Suppressor macrophage (primary cell): ENCODE measurements around the gene TRAPPC4.
A peak's percentile ranks its signal among the peaks of the same experiment; 100 is the strongest.
"Not testable (repeated sequence)": the region's sequence is repeated elsewhere in the genome, so short reads cannot be mapped to it uniquely, and the experiment has no call there.

ENCODE experiments used
- DNase-seq, 4 experiments: peaks; one replicate each; pipeline ENCODE4 v3.0.0-alpha.2; 2020 to 2022

Gene TRAPPC4

DNA sequence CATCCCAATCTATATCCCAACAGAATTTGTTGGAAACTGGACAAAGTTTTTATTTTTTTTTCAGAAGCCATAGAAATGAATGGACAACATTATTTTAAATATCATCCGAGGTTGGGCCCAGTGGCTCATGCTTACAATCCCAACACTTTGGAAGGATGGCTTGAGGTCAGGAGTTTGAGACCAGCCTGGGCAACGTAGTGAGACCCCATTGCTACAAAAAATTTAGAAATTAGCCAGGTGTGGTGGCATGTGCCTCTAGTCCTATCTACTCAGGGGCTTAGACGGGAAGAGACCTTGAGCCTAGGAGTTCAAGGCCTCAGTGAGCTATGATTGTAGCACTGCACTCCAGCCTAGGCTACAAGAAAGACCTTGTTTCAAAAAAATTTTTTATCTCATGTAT, 16.2 kb downstream of the TRAPPC4 start:
- no peak for DNase-seq

DNA sequence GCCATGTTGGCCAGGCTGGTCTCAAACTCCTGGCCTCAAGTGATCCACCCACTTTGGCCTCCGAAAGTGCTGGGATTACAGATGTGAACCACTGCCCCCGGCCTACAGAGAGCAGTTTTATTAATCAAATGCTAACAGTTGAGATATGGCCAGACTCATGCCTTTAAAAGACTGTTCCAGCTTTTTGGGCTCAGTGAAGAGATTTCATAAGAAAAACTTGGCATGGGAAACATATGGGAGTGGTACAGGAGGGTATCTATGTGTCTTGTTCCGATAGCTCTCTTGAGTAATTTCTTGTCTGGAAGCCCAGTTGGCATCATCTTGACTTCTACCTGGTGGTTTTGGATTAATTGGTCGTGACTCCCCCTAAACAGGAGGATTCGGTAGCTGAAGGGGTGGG, 20.3 kb downstream of the TRAPPC4 start:
- DNase-seq = no peak

DNA sequence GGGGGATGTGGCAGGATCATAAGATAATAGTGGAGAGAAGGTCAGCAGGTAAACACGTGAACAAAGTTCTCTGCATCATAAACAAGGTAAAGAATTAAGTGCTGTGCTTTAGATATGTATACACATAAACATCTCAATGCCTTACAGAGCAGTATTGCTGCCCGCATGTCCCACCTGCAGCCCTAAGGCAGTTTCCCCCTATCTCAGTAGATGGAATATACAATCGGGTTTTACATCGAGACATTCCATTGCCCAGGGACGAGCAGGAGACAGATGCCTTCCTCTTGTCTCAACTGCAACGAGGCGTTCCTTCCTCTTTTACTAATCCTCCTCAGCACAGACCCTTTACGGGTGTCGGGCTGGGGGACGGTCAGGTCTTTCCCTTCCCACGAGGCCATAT, 20.9 kb downstream of the TRAPPC4 start:
- peak in 1 of 4 experiments; percentile 9 for DNase-seq

DNA sequence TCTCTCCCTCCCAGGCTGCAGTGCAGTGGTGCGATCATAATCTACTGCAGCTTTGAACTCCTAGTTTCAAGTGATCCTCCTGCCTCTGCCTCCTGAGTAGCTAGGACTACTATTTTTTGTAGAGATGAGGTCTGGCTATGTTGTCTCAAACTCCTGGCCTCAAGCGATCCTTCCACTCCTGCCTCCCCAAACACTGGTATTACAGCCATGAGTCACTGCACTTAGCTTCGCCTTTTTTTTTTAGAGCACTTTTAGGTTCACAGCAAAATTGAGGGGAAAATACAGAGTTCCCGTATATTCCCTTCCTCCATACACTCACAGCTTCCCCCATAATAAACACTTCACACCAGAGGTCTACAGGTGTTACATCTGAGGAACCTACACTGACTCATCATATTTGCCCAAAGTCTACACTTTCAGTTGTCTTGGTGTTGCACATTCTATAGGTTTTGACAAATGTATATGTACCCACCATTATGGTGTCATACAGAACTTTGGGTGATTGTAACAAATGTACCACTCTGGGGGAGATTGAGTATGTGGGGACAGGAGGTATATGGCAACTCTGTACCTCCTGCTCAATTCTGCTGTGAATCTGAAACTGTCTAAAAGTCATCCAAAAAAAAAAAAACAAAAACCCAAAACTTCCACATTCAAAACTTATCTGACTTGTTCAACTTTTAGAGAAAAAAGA, 23.4 kb downstream of the TRAPPC4 start:
- DNase-seq = peak in 2 of 4 experiments; percentile 6 to 42

DNA sequence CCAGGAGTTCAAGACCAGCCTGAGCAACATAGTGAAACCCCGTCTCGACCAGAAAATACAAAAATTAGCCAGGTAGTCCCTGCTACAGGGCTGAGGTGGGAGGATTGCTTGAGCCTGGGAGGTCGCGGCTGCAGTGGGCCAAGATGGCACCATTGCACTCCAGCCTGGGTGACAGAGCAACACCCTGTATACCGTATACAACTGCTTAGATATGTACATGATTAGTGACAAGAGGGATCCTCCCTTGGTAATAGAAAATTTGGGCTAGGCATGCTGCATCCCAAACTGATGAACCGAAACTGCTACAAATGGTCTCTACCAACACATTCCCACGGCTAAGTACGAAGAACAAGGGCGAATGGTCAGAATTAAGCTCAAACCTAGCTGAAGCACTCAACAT, 24.4 kb downstream of the TRAPPC4 start:
- DNase-seq = no peak

DNA sequence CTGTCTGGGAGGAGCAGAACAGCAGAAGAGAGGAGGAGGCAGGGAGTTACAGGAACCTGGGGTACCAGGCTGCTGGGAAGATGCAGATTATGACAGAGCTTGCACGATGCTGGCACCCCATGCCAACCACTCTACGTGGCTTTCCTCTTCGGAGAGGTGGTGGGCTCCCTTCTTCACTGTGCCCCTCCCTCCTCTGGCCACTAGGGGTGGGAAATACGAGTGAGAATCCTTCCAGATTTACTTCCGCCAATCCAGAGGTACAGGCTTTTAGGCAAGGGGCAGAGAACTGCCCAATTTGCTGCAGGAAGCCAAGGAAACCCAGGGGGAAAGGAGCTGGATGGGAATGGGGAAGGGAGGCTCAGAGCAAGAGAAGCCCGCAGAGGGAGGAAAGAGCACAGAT, 26.1 kb downstream of the TRAPPC4 start:
- DNase-seq = no peak

DNA sequence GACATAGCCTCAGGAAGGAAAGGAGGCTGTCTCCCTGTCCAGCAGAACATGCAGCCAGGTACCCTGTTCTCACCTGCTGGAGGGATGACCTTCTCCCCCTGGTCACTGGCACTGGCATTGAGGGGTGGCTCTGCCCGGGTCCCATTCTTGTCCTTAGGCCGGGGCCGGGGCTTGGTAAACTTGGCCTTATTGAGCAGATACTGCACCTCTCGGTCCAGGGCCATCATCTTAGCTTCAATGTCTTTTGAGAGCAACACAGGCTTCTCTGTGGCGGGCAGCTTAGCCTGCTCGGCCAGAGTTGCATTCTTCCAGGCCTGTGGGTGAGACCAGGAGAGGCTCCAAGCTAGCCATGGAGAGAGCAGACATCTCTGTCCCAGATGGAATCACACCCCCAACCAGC, 27.9 kb downstream of the TRAPPC4 start:
- no peak for DNase-seq

DNA sequence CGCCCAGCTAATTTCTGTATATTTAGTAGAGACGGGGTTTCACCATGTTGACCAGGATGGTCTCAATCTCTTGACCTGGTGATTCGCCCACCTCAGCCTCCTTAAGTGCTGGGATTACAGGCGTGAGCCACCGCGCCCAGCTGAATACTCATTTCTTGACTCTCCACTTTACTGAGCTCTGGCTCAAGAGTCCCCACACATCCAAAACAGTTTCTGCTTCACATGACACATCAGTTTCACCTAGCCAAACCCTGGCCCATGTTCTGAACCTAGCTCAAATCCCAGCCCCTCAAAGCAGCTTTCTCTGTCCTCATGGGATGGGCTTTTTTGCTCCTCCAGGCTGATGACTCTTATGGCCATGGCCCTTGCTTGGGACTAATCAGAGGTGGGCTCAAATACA, 28.6 kb downstream of the TRAPPC4 start:
- DNase-seq = no peak

DNA sequence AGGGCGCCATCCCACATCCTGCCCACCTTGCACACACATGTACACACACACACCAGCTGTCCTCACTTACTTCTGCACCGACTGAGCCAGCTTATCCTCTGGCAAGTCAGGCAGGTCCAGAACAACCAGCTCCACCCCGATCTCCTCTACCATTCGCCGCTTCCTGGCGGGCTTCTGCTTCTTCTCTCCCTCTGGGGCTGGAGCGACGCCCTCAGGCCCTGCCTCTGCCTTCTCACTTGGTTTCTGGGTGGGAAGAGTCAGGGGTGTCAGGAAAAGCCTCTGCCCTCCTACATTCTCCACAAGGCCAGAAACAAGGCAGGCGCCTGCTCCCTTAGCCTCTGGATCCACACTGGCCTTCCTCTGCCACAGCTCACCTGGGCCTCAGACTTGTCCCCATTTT, 30.1 kb downstream of the TRAPPC4 start:
- no peak for DNase-seq

DNA sequence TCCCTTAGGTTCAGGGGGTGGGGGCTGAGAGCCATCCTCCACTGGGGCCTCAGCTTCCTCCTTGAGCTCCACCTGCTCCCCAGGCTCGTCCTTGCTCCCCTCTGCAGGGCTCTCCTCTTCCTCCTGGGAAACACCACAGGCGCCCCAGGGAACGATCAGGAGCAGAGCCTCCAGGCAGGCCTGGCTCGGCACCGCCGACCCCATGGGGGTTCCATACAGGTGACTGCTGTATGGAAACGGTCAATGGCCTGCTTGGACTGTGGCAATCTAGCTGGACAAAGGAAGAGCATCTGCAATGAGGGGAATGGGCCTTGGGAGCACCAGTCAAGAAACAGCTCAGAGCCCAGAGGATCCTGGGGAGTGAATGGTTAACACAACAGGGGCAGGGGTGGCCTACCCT, 30.5 kb downstream of the TRAPPC4 start:
- no peak for DNase-seq

DNA sequence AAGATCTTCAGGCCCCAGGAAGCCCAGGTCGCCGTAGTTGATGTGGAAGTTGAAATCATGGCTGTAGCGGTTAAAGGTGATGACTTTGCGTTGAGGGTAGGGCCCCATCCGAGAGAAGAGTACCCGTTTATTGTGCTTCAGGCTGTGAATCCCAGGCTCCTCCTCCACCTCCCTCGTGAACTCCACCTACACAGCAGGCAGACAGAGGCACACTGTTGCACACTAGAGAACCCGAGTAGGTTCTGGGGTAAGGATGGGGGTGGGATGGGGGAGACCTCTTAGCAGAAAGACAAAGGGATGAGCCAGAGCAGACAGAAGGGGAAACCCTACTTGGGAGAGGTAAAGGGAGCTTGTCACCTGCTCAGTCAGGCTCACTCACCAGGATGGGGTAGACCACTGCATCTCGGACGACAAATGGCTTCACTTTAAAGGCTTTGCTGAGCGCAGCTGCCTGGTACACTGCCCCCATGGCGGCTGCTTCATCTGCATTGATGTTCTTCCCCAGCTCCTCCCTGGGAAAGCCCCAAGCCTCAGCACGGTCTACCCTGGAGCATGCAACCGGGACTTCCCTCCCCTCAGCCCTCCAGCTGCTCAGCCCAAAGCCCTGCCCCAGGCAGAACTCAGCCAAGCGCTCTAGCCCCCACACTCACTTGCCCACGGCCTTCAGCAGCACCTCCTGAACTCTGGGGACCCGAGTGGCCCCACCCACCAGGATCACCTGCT, 33.0 kb downstream of the TRAPPC4 start:
- DNase-seq = no peak

DNA sequence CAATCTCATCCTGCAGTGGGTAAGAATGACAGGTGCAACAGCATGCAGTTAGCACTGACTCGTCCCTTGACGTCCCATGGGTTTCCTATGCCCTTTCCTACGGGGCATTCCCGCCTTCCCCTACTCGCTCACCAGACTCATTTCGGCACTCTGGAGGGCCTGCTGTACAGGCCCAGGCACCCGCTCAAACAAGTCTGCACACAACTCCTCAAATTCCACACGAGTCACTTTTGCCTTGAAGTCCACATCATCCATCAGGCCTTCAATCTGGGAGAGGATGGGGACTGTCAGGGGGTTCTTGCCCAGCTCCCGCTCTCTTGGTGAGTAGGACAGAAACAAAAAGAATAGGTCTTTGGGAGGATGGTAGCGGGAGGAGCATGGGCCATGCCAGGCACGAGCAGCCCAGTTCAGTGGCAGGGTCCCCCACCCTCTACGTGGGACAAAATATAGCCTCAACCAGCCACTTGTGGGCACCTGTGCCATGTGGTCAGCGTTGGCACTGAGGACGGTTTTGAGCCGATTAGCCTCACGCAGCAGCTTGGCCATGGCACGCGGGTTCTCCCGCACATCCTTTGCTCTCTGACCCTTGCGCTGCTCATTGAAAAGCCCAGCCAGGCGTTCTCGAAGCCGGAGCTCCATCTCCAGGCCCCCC, 33.7 kb downstream of the TRAPPC4 start:
- no peak for DNase-seq

DNA sequence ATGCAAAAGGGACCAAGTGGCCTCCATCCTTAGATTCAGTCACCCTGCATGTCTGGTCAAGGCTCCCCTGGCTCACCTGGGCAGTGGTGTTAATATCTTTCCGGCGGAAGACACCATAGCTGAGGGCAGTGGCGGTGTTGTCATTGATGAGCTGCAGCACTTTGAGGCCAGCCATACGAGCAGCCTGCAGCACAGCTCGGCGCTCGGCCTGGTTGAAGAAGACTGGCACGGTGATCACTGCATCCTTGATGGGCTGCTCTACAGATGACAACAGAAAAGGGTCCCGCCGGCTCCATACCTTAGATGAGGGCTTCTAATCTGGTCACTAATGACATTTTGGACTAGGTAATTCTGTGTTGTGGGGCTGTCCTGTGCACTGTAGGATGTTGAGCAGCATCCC, 35.9 kb downstream of the TRAPPC4 start:
- DNase-seq = no peak

DNA sequence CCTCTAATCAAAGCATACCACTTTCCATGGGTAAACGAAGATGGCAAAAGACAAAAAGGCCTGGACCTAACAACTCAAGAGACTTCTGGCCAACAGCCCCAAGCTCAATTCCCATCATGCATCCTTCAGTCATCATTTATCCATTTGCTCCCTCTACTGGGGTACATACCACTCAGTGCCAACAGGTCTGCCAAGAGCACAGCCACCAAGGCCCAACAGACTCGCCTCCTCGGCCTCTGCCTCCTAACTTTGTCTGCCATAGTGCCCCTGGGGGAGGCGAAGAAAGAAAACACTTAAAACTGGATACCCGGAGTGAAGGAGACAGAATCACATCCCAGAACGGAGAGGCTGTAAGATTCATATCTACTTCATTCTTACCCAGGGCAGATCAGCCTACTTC, 37.3 kb downstream of the TRAPPC4 start:
- peak; percentile 9 to 51 (median 44) for DNase-seq

DNA sequence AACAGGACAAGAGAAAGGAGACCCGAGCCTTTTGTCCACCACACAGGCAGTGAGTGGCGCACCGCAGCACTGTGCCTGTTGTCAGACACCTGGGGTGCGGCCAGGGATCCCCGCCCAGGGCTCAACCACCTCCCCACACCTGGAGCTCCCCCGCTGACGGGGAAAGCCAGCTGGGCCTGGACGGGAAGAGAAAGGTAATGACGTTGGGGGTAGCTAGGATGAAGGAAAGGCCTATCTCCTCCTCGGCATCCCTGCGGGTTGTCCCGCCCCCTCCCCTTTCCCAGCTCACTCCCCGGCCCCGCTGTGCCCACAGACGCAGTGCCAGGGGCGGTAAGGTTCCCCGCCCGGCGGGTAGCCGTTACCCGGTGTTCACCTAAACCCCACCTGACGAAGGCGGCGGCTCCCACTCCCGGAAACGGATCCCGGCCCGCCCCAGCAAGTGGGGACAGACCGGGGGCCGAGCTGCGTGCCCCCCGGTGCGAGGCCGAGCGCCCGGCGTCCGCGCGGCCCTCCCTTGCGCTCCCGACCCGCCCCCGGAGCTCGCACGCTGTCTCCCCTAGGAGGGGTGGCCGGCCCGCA, 37.9 kb downstream of the TRAPPC4 start:
- peak in 1 of 4 experiments; percentile 44 for DNase-seq

DNA sequence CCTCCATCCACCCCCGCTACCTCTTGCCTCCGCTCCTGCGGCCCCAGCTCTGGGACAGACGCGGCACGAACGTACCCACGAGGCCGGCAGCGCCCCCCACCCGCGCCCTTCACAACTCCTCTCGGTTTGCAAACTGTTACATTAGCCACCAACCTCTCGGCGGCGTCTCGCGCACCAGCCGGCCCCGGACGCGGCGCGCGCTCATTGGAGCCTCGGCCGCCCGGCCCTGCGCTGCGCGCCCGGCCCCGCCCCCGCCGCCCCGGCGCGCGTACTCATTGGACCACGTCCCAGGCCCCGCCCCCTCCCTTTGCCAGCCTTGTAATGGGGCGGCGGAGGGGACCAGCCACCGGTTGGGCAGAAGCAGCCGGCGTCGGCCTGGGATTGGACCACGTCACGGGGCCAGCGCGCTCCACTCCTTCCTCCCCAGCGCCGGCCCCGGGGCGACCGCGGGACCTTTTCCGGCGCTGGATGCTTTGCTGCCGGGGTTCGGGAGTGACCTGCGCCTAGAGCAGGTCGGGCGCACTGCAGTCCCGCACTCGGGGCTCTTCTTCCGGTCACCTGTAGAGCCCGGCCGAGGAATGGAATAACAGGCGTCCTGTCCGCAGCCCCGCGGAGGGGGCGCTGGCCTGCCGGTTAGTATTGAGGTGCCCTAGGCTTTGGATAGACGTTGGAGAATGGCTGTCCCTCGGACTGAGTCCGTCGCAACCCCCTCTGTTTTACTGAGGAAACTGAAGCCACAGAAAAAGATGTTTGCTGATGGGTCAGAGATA, 38.6 kb downstream of the TRAPPC4 start, which contains the start of gene HYOU1:
Gene HYOU1, minus strand, starts transcription at position 206 of the 770 bp plus-strand sequence. CDS start 1,045 bp downstream, outside the sequence.
- DNase-seq = peak; percentile 98 to 100 (median 100)

DNA sequence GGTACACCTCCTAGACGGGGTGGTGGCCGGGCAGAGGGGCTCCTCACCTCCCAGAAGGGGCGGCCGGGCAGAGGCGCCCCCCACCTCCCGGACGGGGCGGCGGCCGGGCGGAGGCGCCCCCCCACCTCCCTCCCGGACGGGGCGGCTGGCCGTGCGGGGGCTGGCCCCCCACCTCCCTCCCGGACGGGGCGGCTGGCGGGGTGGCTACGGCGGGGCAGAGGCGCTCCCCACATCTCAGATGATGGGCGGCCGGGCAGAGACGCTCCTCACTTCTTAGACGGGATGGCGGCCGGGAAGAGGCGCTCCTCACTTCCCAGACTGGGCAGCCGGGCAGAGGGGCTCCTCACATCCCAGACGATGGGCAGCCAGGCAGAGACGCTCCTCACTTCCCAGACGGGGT, 40.6 kb downstream of the TRAPPC4 start:
- not testable (repeated sequence) for DNase-seq

DNA sequence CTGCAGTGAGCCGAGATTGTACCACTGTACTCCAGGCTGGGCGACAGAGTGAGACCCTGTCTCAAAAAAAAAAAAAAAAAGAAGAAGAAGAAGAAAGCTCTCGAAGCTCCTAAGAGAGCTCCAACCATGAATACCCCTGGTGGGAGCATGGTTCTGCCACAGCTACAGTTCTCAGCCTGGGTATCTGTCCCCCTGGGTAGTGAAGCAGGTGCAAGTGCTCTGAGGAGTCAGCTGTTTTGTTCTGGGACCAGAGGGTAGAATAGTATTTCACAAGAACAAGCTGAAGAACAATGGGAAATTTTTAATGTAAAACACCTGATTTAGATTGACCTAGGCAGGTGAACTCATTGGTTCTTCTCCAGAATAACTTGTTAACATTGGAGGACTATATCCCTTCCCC, 42.7 kb downstream of the TRAPPC4 start:
- DNase-seq = no peak

DNA sequence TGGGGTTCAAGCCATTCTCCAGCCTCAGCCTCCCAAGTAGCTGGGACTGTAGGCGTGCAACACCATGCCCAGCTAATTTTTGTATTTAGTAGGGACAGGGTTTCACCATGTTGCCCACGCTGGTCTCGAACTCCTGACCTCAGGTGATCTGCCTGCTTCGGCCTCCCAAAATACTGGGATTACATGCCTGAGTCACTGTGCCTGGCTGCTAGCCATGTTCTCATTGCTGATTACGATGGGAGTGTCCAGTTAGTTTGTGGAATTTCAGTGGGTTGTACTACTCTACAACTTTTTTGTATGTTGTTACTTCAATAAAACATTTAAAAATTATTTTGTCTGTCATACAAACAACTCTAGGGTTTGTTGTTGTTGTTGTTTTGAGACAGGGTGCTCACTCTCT, 44.2 kb downstream of the TRAPPC4 start:
- DNase-seq = no peak

DNA sequence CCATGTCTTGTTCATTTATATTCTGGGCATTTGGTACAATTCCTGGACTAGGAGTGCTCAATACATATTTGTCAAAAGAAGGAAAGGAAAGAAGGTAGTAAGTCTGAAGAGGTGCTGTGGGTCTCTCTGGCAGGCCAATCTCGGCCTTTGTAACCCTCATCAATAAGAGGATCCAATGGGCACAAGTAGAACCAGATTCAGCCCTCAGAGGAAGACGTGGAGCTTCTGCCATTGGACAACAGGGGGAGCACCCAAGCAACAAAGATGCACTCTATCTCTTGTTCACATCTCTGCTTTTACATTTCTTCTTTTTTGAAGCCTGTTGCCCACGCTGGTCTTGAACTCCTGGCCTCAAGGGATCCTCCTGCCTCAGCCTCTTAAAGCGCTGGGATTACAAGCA, 46.8 kb downstream of the TRAPPC4 start:
- peak; percentile 45 to 60 (median 58) for DNase-seq

DNA sequence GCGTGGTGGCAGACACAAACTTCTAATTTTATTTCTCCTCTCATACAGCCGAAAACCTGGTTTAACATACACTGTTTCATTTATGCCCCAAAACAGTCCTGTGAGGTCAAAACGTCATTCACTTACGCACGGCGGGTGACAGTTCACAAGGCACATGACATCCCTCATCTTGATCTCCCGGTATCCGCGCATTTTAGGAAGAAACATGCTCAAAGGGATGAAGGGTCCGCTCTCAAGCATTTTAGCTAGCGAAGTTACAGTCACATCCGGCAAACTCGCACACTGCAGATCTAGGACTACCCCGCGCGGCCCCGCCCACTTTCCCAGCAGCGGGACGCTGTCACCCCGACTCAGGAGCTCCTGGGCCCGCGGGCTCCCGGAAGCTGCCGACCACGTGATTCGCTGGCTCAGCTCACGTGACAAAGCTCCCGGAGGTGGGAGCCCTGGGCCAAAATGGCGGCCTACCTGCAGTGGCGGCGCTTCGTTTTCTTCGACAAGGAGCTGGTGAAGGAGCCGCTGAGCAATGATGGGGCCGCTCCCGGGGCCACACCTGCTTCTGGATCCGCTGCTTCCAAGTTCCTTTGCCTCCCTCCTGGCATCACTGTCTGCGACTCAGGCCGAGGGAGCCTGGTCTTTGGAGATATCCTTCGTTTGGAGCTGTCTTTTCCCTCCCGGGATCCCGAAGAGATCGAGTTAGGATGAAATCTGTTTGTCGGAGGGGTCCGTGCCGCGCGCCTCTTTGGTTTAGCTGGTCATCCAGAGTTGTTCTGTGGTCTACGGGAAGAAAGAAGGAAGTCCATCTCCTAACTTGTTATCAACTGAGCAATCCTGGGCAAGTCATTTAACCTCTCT, 49.0 kb downstream of the TRAPPC4 start, which contains the start of gene VPS11:
Gene VPS11, plus strand, starts transcription at position 448 of the 852 bp plus-strand sequence. Its CDS starts 6 bp downstream, at position 454.
- peak; percentile 96 to 99 (median 98) for DNase-seq
